H9 (cell line): Measurements from ENCODE around the gene SCNN1B. TPM values are rescaled to one million over a fixed set of nuclear protein-coding genes. Genes with fewer than 3 reads are reported as not detected.

Experiments
- DNase-seq: peaks from one replicate; pipeline ENCODE4 v3.0.0-alpha.2; 2017
- H2AFZ ChIP-seq: one replicate; pipeline ENCODE4 v1.6.1; 2013; ENCODE audit warnings: mild to moderate bottlenecking, low read length, control low read depth, moderate library complexity
- H2AK5ac ChIP-seq: 2 replicates; pipeline ENCODE4 v1.6.1; 2013; ENCODE audit warnings: low read length, control low read depth, mixed read lengths; ENCODE audit not compliant: insufficient read length
- H2BK120ac ChIP-seq: one replicate; pipeline ENCODE4 v1.6.1; 2013; ENCODE audit warnings: low read depth, mild to moderate bottlenecking, low read length, control low read depth, inconsistent platforms; ENCODE audit not compliant: poor library complexity, severe bottlenecking
- H2BK12ac ChIP-seq: 2 replicates; pipeline ENCODE4 v1.6.1; 2013; ENCODE audit warnings: low read length, control low read depth, mixed read lengths, low read depth; ENCODE audit not compliant: insufficient read length
- H2BK15ac ChIP-seq: 2 replicates; pipeline ENCODE4 v1.6.1; 2013; ENCODE audit warnings: low read depth, low read length, control low read depth
- H2BK20ac ChIP-seq: one replicate; pipeline ENCODE4 v1.6.1; 2013; ENCODE audit warnings: low read depth, mild to moderate bottlenecking, low read length, control low read depth, inconsistent platforms; ENCODE audit not compliant: poor library complexity, severe bottlenecking
- H2BK5ac ChIP-seq: 2 replicates; pipeline ENCODE4 v1.6.1; 2013; ENCODE audit warnings: low read length, control low read depth, mixed read lengths; ENCODE audit not compliant: insufficient read length
- H3K14ac ChIP-seq: 2 replicates; pipeline ENCODE4 v1.6.1; 2013; ENCODE audit warnings: low read length, control low read depth; ENCODE audit not compliant: insufficient read depth
- H3K18ac ChIP-seq: 2 replicates; pipeline ENCODE4 v1.6.1; 2013; ENCODE audit warnings: low read depth, mild to moderate bottlenecking, mixed read lengths, low read length, control low read depth; ENCODE audit not compliant: insufficient read length
- H3K23ac ChIP-seq: 2 replicates; pipeline ENCODE4 v1.6.1; 2013; ENCODE audit warnings: low read length, control low read depth, mixed read lengths, low read depth; ENCODE audit not compliant: insufficient read length
- H3K23me2 ChIP-seq: 2 replicates; pipeline ENCODE4 v1.6.1; 2013; ENCODE audit warnings: low read depth, mild to moderate bottlenecking, mixed read lengths, low read length, control low read depth; ENCODE audit not compliant: insufficient read length, poor library complexity, severe bottlenecking
- H3K27ac ChIP-seq: 2 replicates; pipeline ENCODE4 v1.5.1; 2013; ENCODE audit warnings: low read length, control low read depth, mixed read lengths, low read depth; ENCODE audit not compliant: insufficient read length
- H3K27me3 ChIP-seq: 2 replicates; pipeline ENCODE4 v1.6.1; 2013; ENCODE audit warnings: low read length, control low read depth, inconsistent platforms; ENCODE audit not compliant: insufficient read depth
- H3K4ac ChIP-seq: 2 replicates; pipeline ENCODE4 v1.6.1; 2013; ENCODE audit warnings: low read depth, mild to moderate bottlenecking, control low read depth, inconsistent platforms, low read length, moderate library complexity
- H3K4me1 ChIP-seq: 2 replicates; pipeline ENCODE4 v1.6.1; 2013; ENCODE audit warnings: low read length, control low read depth, inconsistent platforms; ENCODE audit not compliant: insufficient read depth
- H3K4me2 ChIP-seq: 2 replicates; pipeline ENCODE4 v1.6.1; 2013; ENCODE audit warnings: low read length, control low read depth, mixed read lengths; ENCODE audit not compliant: insufficient read length, insufficient read depth
- H3K56ac ChIP-seq: 2 replicates; pipeline ENCODE4 v1.6.1; 2013; ENCODE audit warnings: low read depth, mild to moderate bottlenecking, mixed read lengths, low read length, control low read depth; ENCODE audit not compliant: insufficient read length
- H3K79me1 ChIP-seq: 2 replicates; pipeline ENCODE4 v1.6.1; 2013; ENCODE audit warnings: low read depth, mild to moderate bottlenecking, moderate library complexity, low read length, control low read depth, inconsistent platforms; ENCODE audit not compliant: insufficient read depth, poor library complexity, severe bottlenecking
- H3K79me2 ChIP-seq: 2 replicates; pipeline ENCODE4 v1.6.1; 2013; ENCODE audit warnings: low read length, control low read depth, inconsistent platforms; ENCODE audit not compliant: insufficient read depth
- H3K9ac ChIP-seq: 2 replicates; pipeline ENCODE4 v1.6.1; 2013; ENCODE audit warnings: low read length, control low read depth, mixed read lengths; ENCODE audit not compliant: insufficient read length; ENCODE audit errors: extremely low read depth
- H3K9me3 ChIP-seq: one replicate; pipeline ENCODE4 v1.6.1; 2013; ENCODE audit warnings: low read depth, low read length, inconsistent platforms; ENCODE audit not compliant: control insufficient read depth
- H3T11ph ChIP-seq: one replicate; pipeline ENCODE4 v1.6.1; 2013; ENCODE audit warnings: mild to moderate bottlenecking, low read length, control low read depth, inconsistent platforms
- H4K20me1 ChIP-seq: one replicate; pipeline ENCODE4 v1.6.1; 2013; ENCODE audit not compliant: control insufficient read depth, insufficient read length, insufficient read depth
- H4K5ac ChIP-seq: 2 replicates; pipeline ENCODE4 v1.6.1; 2013; ENCODE audit warnings: low read depth, mild to moderate bottlenecking, mixed read lengths, low read length, control low read depth; ENCODE audit not compliant: insufficient read length
- H4K8ac ChIP-seq: replicated peaks from 2 replicates; pipeline ENCODE4 v1.6.1; 2013; ENCODE audit warnings: low read length, control low read depth, mixed read lengths, low read depth; ENCODE audit not compliant: insufficient read length
- H4K91ac ChIP-seq: 2 replicates; pipeline ENCODE4 v1.6.1; 2013; ENCODE audit warnings: low read depth, mild to moderate bottlenecking, moderate library complexity, mixed read lengths, low read length, control low read depth; ENCODE audit not compliant: insufficient read length
- H3K27ac Mint-ChIP-seq, 3 experiments: 2 replicates in 2 of 3; 3 replicates in 1 of 3; pipeline ENCODE4 v1.8.0; 2020 to 2021; ENCODE audit warnings: mixed read lengths in 3 of 3, mild to moderate bottlenecking in 1 of 3, moderate library complexity in 1 of 3
- H3K27me3 Mint-ChIP-seq: 2 replicates; pipeline ENCODE4 v1.8.0; 2021; ENCODE audit warnings: low read depth, mild to moderate bottlenecking, moderate library complexity, mixed read lengths
- H3K36me3 Mint-ChIP-seq, 3 experiments: 2 replicates in 2 of 3; 3 replicates in 1 of 3; pipeline ENCODE4 v1.8.0; 2020 to 2021; ENCODE audit warnings: low read depth in 3 of 3, mixed read lengths in 3 of 3; ENCODE audit not compliant: insufficient read depth in 1 of 3
- H3K4me1 Mint-ChIP-seq, 2 experiments: 2 replicates each; pipeline ENCODE4 v1.8.0; 2020; ENCODE audit warnings: mixed read lengths in 2 of 2
- H3K4me3 Mint-ChIP-seq, 2 experiments: 2 replicates in 1 of 2; 3 replicates in 1 of 2; pipeline ENCODE4 v1.8.0; 2020 to 2021; ENCODE audit warnings: mild to moderate bottlenecking in 2 of 2, mixed read lengths in 2 of 2, moderate library complexity in 1 of 2
- H3K9me3 Mint-ChIP-seq, 2 experiments: 2 replicates in 1 of 2; 3 replicates in 1 of 2; pipeline ENCODE4 v1.8.0; 2020; ENCODE audit warnings: mild to moderate bottlenecking in 2 of 2, mixed read lengths in 2 of 2, moderate library complexity in 1 of 2
- CTCF ChIP-seq: fragments of 200-600 bp; sonication (generic); conservative IDR thresholded peaks from 3 replicates; pipeline ENCODE4 v1.8.0; 2021; ENCODE audit warnings: antibody characterized with exemption, mild to moderate bottlenecking
- WGBS: extraction: QIAGEN DNeasy Blood & Tissue Kit; methylation state at CpG from one replicate; pipeline ENCODE4 v1.1.7; 2013; ENCODE audit warnings: missing lambda C conversion rate, low lambda C conversion rate, mixed read lengths; ENCODE audit not compliant: insufficient read length; ENCODE audit errors: extremely low coverage; 5-methylcytosine and 5-hydroxymethylcytosine counted together
- total RNA-seq: library from RNA; stranded (reverse); gene quantifications from 2 replicates; pipeline ENCODE4 v1.2.1, GENCODE V29; 2021

Gene SCNN1B
- total RNA-seq, 1 experiment from 2014 or later = 0.11 TPM

DNA sequence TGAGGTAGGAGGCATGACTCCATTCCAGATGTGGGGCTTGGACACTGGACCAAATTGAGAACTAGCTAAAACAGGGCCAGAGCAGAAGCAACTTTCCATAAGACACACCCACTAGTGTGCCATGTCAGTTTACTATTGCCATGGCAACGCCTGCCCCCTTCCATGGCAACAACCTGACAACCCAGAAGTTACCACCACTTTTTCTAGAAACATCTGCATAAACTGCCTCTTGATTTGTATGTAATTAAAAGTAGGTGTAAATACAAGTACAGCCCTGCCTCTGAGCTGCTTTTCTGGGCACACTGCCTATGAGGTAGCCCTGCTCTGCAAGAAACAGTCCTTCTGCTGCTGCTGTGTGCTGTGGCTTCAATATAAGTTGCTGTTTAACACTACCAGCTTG is 19.5 kb upstream of the SCNN1B start:
- no peaks in the 10 kb centered on the region for H4K20me1 ChIP-seq
- Mint-ChIP-seq H3K4me1 (peaks cover 28 to 29% of the 10 kb centered on the region in 2 experiments), H3K27ac (no peak overlapping the region), H3K9me3 (no peaks in the 10 kb centered on the region; a peak in 1 of 5 replicates), H3K4me3 (no peak overlapping the region), H3K27me3 (peaks cover 2% of the 10 kb centered on the region; the same call in 1 of the 2 replicates), H3K36me3 (no peaks in the 10 kb centered on the region)
- no peak overlapping the region for H4K5ac ChIP-seq
- no peaks in the 10 kb centered on the region for H3K4me1 ChIP-seq
- H3T11ph ChIP-seq = no peak overlapping the region
- H4K91ac ChIP-seq = no peak overlapping the region
- no peak for DNase-seq
- H3K18ac ChIP-seq = no peak overlapping the region
- no peaks in the 10 kb centered on the region for H3K9me3 ChIP-seq
- H3K79me2 ChIP-seq = no peaks in the 10 kb centered on the region
- no peak overlapping the region for H2BK20ac ChIP-seq
- no peak overlapping the region for H2AK5ac ChIP-seq
- H3K56ac ChIP-seq = no peak overlapping the region
- WGBS = no CpG with 5 or more reads among the region's 1 CpG
- H2BK120ac ChIP-seq = no peak overlapping the region
- no peak overlapping the region for H3K4me2 ChIP-seq
- H3K23ac ChIP-seq = no peak overlapping the region
- H4K8ac ChIP-seq = no peak overlapping the region
- no peaks in the 10 kb centered on the region for H3K23me2 ChIP-seq
- no peak overlapping the region for H2BK12ac ChIP-seq
- H3K79me1 ChIP-seq = no peaks in the 10 kb centered on the region
- no peak overlapping the region for H3K27ac ChIP-seq
- no peak overlapping the region for H3K4ac ChIP-seq
- H2AFZ ChIP-seq = no peak overlapping the region
- H3K14ac ChIP-seq = no peak overlapping the region
- TF ChIP-seq CTCF = no peak
- H2BK15ac ChIP-seq = no peak overlapping the region
- H2BK5ac ChIP-seq = no peak overlapping the region
- H3K27me3 ChIP-seq = no peaks in the 10 kb centered on the region
- no peak overlapping the region for H3K9ac ChIP-seq
